Hepatocyte (in vitro differentiated cells): ENCODE data around the gene MYO3B.

ENCODE experiments used
- CTCF ChIP-seq: fragments of 200-600 bp; sonication (generic); IDR thresholded peaks from 2 replicates; pipeline ENCODE4 v1.5.1; 2016; ENCODE audit warnings: antibody characterized with exemption, mild to moderate bottlenecking; ENCODE audit not compliant: poor library complexity
- EZH2 ChIP-seq: fragments of 200-600 bp; sonication (generic); IDR thresholded peaks from 2 replicates; pipeline ENCODE4 v1.6.1; 2016; ENCODE audit warnings: antibody characterized with exemption, mild to moderate bottlenecking, borderline replicate concordance
- EZH2phosphoT487 ChIP-seq: fragments of 200-600 bp; sonication (generic); IDR thresholded peaks from one replicate; pipeline ENCODE4 v1.6.1; 2018; ENCODE audit warnings: antibody characterized with exemption, mild to moderate bottlenecking, low read depth, moderate library complexity; ENCODE audit not compliant: unreplicated experiment, severe bottlenecking

- TF ChIP-seq CTCF = no peak
- TF ChIP-seq EZH2phosphoT487 = no peak
- no peak for TF ChIP-seq EZH2
Observed at GRCh38 chr2:170362871-170363631, 185.1 kb downstream of the MYO3B start.
